NCI-H2081 (cell line): Measurements from ENCODE around the gene KLC4.
"Not testable (repeated sequence)": the region's sequence is repeated elsewhere in the genome, so short reads cannot be mapped to it uniquely, and the experiment has no call there.

Experiments
- DNase-seq, 2 experiments: peaks; one replicate each; lab custom pipeline; 2025; lab: John Stamatoyannopoulos, UW

Gene KLC4

DNA sequence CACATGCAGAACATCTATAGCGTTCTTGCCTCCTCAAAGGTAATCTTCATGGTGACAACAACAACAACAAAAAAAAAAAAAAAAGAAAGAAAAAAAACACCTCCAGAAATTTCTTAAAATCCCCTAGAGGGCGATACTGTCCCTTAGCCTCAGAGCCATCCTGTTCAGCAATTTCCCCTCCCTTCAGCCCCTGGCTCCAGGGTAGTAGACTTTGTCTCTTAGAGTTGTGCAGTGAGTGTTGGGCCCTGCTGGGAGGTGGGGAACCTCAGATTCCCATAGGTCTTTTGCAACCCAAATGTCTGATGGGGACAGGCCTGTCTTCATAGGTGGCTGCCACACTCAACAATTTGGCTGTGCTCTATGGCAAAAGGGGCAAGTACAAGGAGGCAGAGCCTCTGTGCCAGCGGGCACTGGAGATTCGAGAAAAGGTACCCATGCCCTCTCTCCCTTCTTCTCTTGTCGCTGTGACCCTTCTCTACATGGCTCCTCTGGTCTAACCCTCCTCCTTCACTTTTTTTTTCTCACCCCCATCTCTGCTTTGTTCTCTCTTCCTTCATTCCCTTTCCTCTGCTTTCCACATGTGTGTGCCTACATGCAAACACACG lies 10.7 kb downstream of the KLC4 start:
- peak; percentile 32 to 53 for DNase-seq

DNA sequence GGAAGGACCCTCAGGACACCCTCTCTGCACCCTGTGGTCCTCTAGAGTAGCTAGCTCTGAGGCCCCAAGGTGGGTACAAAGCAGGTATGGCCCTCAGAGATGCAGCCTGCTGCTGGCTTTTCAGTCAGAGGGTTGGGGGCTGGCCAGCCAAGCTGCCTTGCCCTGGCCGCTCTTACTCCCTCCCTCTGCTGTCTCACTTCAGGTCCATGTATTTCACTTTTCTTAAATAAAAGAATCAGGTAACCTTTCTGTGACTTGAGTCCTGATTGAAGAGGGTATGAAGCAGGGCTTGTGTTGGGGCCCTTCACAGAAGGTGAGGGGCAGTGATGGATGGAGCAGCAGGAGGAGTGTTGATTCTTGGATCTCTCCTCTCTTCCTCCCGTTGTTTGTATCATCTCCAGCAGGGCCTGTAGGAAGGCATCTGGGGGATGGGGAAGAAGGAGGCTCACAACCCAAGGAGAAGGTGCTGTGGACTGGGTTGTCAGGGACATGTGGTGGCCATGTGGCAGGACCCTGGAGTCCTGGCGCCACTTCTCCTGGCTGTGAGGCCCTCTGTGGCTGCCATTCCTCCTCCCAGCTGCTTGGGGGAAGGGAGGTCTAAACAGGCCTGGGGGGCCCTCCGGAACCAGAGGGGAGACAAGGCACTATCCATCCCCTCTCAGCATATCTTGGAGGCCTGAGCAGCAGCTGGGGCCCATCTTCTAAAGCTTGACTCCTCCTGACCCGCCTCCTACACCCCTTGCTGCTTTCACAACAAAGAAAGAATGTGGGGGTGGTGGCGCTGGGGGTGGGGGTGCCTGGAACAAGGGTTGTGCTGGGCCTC lies 15.6 kb downstream of the KLC4 start:
- no peak for DNase-seq

DNA sequence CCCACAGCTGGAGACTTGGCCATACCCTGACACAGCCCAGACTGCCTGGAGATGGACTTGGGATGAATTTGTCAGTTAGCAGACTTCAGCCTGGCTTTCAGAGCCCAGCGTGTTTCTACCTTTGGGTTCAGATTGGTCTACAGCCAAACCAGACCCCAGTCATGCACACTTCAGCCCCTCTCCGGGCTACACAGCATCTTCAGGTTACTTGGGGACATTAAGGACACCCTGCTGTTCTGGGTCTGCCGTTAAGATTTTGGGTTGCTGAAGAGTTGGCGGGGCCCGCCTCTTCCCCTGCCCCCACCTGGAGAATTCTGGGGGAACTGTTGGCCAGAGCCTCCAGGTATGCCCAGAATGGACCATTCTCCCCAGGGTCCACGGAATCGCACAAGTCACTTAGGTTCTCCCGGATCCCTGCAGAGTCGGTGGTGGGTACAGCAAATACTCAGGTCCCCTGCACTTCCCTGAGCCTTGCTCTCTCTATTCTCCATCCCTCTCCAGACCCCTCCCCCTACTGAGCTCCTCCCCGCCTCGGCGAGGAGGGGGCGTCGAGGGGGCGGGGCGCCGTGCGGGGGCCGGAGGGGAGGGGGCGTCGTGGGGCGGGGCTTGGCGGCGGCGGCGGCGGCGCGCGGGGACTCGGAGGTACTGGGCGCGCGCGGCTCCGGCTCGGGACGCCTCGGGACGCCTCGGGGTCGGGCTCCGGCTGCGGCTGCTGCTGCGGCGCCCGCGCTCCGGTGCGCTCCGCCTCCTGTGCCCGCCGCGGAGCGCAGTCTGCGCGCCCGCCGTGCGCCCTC lies 16.4 kb downstream of the KLC4 start, which contains the start of gene PTK7:
PTK7 (plus strand) TSS at position 645 of the 794 bp plus-strand sequence. CDS start 175 bp downstream, outside the sequence.
- DNase-seq = peak; percentile 69 to 79

DNA sequence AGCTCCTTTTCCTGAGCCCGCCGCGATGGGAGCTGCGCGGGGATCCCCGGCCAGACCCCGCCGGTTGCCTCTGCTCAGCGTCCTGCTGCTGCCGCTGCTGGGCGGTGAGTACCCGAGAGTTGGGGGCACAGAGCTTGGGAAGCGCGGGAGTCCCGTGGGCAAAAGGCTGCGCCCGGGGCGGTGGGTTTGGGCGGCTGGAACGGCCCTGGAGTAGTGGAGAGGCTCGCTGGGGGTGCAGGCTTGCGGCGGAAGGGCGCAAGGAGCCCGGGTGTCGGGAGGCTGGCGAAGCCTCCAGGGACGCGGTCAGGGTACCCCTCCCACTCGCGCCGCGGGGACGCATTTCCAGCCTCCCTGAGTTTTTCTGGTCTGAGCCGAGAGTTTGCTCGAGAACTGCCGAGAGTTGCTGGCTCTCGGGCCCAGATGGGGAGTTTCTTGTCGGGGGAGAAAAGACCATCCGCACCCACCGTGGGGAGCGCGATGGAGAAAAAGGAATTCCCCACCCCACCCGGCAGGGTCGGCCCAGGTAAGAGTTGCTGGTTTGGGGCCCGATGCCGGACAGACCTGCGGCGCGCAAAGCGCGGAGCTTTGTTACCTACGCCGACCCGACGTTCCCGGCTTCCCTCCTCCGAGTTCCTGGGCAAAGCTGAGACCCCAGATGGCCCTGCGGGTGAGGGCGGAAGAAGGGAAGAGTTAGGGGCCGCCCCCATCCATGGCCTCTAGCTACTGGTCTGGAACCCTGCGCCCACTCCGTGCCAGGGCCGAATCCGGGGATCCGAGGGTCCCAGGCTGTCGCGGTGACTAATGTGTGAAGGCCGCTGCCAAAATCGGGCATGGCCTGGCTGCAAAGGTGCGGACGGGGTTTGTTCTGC lies 17.3 kb downstream of the KLC4 start:
- DNase-seq = peak in 1 of 2 experiments; percentile 35

DNA sequence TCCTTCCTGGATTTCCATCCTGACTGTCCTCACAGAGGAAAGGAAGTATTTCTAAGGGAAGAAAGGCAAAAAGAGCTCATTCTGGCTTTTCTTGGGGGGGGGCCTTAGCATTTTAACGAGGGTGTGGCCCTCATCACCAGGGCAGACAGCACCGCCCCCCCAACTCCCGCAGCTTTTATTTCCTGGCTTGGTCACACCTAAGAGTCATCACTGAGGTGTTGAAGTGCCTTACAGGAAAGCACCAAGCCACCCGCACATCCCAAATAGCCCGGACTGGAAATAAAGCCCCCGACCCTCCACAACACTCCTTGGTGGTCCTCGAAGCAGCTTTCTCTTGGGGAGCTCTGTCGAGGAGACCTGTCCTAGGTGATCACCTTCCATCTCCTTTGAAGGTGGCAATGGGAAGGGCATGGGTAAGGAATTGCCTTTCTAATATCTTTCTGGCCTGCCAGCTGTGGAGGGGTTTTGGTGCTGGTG lies 17.9 kb downstream of the KLC4 start:
- DNase-seq = no peak

DNA sequence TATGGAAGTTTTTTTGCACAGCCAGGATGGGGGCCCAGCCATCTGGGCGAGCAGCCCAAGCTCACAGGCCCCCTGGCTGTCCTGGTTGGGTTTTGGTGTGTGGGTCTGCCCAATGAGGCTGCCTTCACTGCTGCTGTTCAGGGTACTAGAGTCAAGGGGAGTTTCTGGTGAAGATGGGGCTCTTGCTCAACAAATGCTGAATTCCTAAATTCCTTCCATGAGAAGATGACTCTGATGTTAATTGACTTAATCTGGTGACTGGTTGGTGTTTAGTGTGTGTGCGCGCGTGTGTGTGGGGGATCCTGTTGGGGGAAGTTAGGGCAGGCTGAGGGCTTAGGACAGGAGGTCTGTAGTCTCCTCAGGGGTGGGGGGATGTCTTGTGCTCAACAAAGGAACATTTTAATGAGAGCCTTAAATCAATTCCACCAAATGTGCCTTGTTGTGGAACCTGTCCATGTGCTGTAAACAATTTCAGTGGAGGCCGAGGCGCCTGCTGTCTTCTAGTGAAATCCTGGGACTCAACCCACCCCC lies 18.6 kb downstream of the KLC4 start:
- no peak for DNase-seq

DNA sequence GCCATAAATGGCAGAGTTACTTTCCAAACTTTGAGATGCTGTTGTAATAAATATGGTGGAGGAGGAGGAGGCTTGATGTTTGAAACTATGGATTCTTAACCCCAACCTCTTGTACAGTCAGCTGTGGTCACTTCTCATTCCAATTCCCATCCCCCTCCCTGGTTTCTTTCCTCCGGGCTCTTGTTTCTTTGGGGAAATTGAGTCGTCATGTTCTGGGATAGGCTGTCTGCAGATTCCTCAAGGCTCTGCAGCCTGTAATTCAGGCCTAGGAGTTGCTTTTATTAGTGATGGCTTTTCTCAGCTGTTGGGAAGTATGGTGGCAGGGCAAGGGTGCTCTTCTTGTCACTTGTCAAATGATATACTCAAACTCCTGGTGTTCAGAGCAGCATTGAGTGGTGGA lies 19.3 kb downstream of the KLC4 start:
- no peak for DNase-seq

DNA sequence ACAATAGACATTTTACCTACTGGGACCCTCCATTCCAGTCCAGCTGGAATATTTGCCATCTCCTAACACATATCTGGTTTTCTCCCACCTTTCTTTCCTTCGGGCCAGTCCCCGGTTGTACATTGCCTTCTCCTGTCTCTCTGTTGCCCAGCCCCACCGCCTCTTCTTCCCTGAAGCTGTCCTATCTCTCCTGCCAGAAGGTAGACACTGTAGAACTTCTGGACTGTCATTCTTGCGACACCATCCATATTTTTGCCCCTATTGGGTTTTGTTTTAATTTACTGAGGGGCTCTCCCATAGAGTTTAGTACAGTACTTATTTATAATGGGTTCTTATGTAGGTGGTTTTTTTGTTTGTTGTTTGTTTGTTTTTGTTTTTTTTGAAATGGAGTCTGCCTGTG lies 21.6 kb downstream of the KLC4 start:
- DNase-seq = no peak

DNA sequence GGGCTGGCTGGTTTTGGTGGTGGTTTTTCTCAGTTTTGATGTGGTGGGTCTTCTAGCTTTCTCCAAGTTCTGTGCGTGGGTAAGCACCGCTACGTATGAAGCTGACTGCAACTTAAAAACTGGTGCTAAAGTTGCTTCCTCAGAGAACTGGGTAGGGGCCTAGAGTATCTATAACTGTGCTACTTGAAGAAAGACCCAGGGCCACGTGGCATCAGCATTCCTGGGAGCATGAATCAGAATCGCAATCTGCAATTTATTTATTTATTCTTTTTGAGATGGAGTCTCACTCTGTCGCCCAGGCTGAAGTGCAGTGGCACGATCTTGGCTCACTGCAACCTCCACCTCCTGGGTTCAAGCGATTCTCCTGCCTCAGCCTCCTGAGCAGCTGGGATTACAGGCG lies 22.5 kb downstream of the KLC4 start:
- DNase-seq = not testable (repeated sequence)

DNA sequence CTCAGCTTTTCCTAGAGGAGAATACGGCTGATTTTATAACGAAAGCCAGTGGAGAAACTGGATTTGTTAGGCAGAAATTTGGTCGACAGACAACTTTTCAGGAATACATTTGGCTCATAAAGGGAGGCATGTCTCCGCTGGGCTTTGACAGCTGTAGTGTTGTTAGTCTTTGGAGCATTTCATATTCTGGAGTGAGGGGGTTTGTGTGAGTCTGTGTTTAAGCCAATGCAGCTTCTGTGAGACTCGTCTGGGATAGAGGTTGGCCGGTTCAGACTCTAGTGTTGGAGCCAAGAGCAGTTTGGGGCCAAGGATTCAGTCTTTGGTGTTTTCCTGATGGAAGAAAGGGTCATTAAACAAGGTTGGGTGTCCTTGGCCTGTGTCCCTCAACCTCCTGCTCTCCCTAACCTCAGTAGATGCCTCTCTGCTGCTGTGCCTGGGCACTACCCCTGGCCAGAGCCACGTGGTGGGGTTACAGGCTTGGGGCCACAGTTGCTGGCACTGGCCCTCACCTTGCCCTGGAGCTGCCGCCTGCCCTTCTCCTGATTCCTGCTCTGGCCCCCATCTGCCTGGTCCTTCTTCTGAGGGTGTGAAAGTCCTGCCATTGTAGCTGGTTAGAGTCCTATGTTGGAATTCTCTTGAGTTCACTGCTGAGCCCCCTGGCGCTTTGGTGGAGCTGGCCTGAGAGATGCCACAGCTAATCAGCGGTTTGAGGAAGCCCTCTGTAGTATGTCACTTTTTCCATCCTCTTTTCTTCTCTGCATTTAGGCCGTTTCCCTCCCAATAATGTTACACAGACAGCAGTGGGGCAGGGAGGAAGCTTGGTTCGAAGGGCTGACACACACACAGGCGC lies 23.6 kb downstream of the KLC4 start:
- DNase-seq = no peak

DNA sequence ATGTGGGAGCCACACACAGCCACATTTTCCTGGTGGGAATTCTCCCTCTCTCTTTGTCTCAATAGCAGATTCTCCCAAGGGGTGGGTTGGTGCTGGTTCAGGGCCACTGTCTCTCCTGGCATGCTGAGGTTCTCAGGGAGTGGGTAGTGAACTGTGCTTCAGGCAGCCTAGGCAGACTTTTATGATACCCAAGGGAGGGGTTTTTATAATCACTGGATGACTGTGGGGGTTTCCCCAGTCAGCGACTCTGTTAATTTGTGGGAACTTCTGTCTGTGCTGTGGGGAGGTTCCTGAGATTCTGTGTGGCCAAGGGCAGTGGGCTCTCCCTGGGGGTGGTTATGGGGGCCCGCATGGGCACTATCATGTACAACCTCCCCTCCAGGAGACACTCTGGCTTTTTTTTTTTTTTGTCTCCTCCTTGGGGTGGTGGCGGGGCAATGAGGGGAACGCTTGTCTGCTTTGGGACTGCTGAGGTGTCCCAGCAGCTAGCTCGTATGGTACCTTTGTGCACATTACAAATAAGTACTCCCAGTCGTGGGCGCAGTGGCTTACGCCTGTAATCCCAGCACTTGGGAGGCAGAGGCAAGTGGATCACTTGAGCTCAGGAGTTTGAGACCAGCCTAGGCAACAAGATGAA lies 26.7 kb downstream of the KLC4 start:
- DNase-seq = no peak

DNA sequence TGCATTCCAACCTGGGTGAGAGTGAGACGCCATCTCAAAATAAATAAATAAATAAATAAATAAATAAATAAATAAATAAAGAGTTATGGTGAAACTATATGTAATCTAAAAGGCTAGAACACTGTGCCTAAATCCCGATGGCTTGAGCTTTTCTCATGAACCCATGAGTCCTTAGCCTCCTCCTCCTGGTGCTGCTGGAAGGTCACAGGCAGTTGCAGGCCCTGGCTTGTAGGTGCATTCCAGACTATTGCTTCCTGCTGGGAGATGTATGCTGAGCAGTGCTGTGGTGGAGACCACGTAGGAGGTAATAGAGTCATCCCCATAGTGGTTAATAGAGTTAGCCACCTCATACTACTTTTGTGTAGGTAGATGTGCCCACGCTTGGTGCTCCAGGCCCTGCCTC lies 29.2 kb downstream of the KLC4 start:
- DNase-seq = no peak

DNA sequence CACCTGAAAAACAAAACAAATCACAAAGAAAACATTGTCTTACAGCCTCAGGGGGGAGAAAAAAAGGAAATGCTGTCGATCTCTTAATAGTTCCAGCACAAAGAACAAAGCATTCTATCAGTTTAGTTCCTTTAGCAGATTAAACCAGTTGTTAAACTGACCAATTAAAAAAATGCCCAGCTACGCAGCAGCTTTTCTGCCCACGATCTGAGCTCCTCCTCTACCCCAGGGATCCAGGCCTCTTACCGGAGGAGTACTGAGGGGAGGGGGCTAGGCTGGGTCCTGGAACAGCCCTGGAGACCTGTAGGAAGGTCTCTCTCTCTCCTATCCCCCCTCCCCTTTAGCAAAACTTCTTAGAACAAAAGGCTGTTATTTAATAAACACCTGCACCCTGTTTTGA lies 30.0 kb downstream of the KLC4 start:
- no peak for DNase-seq

DNA sequence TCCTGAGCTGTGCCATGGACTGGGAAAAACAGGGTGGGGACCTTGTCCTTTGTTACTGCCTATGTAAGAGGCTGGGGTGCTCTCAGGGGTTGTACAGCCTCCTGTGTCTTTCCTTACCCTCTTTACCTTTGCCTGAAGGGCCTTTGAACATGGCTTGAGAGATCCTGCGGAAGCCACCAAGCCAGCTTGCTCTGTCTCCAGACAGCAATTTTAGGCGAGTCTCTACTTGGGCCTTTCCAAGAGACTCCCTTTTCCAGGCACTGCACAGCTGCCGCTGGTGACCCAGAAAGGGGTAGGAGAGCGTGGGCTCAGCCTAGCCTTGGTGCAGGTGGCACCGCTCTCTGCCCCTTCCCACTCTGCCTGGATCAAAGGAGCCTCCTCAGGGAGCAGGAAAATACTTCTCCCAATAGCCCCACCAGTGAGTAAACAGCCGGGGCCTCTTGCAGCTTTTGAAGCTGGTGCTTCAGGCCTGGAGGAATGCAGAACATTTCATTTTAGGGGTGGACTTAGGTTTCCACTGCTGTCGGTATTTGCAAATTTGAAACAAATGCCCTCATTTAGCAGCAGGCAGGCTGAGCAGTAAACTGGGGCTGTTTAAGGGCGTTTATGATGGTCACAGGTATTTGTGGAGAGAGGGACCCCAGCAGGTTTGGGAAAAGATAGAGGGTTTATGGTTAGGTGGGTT lies 30.6 kb downstream of the KLC4 start:
- no peak for DNase-seq

DNA sequence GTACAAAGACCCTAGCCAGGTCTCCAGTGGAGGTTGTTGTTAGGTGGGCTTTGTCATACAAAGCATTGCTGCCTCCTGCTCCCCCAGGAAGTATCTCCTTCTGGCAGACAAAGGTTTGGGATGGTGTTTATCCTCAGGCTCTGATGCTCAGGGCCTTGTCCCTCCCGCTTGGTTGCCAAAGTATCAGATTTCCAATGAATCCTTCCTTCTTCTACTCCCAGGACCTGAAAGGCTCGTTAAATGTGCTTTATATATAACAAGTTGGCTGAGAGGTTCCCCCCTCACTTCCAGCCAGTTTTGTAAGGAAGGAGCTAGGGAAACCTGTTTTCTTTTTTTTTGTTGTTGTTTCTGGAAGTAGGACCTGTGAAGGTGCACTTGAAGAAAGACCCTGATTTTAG lies 31.1 kb downstream of the KLC4 start:
- DNase-seq = no peak

DNA sequence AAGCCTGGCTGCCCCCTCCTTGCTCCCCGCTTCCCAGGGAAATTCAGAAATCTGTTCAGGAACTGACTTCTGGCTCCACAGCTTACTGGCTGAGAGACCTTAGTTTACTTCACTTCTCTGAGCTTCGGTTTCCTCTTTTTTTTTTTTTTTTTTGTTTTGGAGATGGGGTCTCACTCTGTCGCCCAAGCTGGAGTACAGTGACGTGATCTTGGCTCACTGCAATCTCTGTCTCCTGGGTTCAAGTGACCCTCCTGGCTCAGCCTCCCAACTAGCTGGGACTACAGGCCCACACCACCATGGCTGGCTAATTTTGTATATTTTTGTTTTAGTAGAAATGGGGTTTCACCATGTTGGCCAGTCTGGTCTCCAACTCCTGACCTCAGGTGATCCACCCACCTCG lies 31.6 kb downstream of the KLC4 start:
- DNase-seq = no peak

DNA sequence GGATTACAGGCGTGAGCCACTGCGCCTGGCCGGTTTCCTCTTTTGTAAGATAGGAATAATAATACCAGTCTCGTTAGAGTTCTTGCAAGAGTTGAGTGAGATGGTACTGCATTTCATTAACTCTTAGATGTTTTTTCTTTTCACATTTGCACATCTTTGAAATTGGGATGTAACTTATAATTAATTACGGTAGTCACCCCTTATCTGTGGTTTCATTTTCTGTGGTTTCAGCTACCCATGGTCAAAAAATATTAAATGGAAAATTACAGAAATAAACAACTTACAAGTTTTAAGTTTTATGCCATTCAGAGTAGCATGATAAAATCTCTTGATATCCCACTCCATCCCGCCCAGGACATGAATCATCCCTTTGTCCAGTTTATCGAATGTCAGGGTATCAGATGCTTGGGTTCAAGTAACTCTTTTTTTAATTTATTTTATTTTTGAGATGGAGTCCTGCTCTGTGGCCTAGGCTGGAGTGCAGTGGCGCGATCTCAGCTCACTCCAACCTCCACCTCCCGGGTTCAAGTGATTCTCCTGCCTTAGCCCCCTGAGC lies 32.1 kb downstream of the KLC4 start:
- DNase-seq = no peak

DNA sequence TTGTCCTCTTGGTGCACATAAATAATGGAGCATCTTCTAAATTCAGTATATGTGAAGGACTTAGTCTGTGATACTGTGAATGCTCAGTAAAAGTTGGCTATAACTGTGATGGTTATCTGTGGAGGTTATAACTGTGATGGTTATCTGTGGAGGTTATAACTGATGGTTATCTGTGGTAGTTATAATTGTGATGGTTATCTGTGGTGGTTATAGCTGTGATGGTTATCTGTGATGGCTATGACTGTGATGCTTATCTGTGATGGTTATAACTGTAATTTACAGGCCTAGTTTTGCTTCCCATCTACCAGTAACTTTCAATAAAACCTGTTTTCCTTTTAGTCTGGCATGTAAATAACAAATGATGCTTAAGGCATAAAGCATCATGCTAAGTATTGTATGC lies 33.2 kb downstream of the KLC4 start:
- no peak for DNase-seq
